ENCODE data around the gene PYGO1. TPM values are rescaled to one million over a fixed set of nuclear protein-coding genes. Genes with fewer than 3 reads are reported as not detected.

The PYGO1 gene
- polyA plus RNA-seq, 3 donors, result not detected

- TF ChIP-seq CTCF (IDR thresholded peaks at IDR 0.05), result no peak
- H2AFZ ChIP-seq (ENCODE audit: insufficient read depth, low read depth, low read length, poor library complexity, severe bottlenecking), result no peak overlapping the region
- WGBS (ENCODE audit: insufficient coverage), result 63% methylated on average over 4 of the region's 5 CpGs
- no peak overlapping the region for H3K4me3 ChIP-seq (replicated peaks in 1 of 3; ENCODE audit: low read depth in 2 of 3, low read length in 3 of 3)
- Mint-ChIP-seq H3K4me3 (no peak overlapping the region), H3K27ac (no peak overlapping the region), H3K9me3 (peaks cover 0 to 4% (median 0%) of the 10 kb centered on the region in 7 donors), H3K27me3 (ENCODE audit: low read depth in 3 of 3) (peaks cover 4 to 15% (median 14%) of the 10 kb centered on the region in 3 donors), H3K36me3 (no peaks in the 10 kb centered on the region), H3K4me1 (no peaks in the 10 kb centered on the region)
- no peaks in the 10 kb centered on the region for H3K4me1 ChIP-seq (ENCODE audit: control insufficient read depth in 1 of 2, insufficient read depth in 2 of 2, low read length in 2 of 2)
- H3K36me3 ChIP-seq (replicated peaks in 1 of 2; ENCODE audit: control insufficient read depth in 1 of 2, insufficient read depth in 2 of 2, low read length in 2 of 2), result no peaks in the 10 kb centered on the region
- no peak overlapping the region for H3K9ac ChIP-seq (ENCODE audit: insufficient read depth, low read length, poor library complexity, severe bottlenecking)
- H4K20me1 ChIP-seq (ENCODE audit: insufficient read depth, low read length), result no peaks in the 10 kb centered on the region
- H3K79me2 ChIP-seq (ENCODE audit: insufficient read depth, low read length), result no peaks in the 10 kb centered on the region
- H3K4me2 ChIP-seq (replicated peaks; ENCODE audit: extremely low read depth, low read length, poor library complexity, severe bottlenecking), result no peak overlapping the region
- H3K27ac ChIP-seq (ENCODE audit: low read depth in 1 of 2, low read length in 2 of 2), result no peak overlapping the region
- no peak for DNase-seq
- intact Hi-C loops (cut with micrococcal nuclease), result no loop called here
- no peaks in the 10 kb centered on the region for H3K9me3 ChIP-seq (replicated peaks in 1 of 2; ENCODE audit: control insufficient read depth in 1 of 2, insufficient read depth in 1 of 2, low read length in 2 of 2)
- H3K27me3 ChIP-seq (ENCODE audit: control insufficient read depth in 2 of 2, insufficient read depth in 2 of 2, low read length in 2 of 2), result peaks cover 0 to 2% of the 10 kb centered on the region in 2 donors
These were observed 41.4 kb downstream of the PYGO1 start for GRCh38 chr15:55546718-55547117.

GRCh38 chr15:55535436-55535835 lies 52.7 kb downstream of the PYGO1 start:
- H3K9me3 Mint-ChIP-seq, result no peaks in the 10 kb centered on the region
- Histone ChIP-seq H3K27ac (ENCODE audit: low read depth in 1 of 2, low read length in 2 of 2) (no peak overlapping the region), H3K4me2 (replicated peaks; ENCODE audit: extremely low read depth, low read length, poor library complexity, severe bottlenecking) (no peak overlapping the region), H3K4me1 (ENCODE audit: control insufficient read depth in 1 of 2, insufficient read depth in 2 of 2, low read length in 2 of 2) (no peaks in the 10 kb centered on the region), H4K20me1 (ENCODE audit: insufficient read depth, low read length) (no peaks in the 10 kb centered on the region), H3K9ac (ENCODE audit: insufficient read depth, low read length, poor library complexity, severe bottlenecking) (no peak overlapping the region), H3K79me2 (ENCODE audit: insufficient read depth, low read length) (no peaks in the 10 kb centered on the region), H3K36me3 (replicated peaks in 1 of 2; ENCODE audit: control insufficient read depth in 1 of 2, insufficient read depth in 2 of 2, low read length in 2 of 2) (no peaks in the 10 kb centered on the region), H3K4me3 (replicated peaks in 1 of 3; ENCODE audit: low read depth in 2 of 3, low read length in 3 of 3) (no peak overlapping the region), H3K27me3 (ENCODE audit: control insufficient read depth in 2 of 2, insufficient read depth in 2 of 2, low read length in 2 of 2) (no peaks in the 10 kb centered on the region), H2AFZ (ENCODE audit: insufficient read depth, low read depth, low read length, poor library complexity, severe bottlenecking) (no peak overlapping the region), H3K9me3 (replicated peaks in 1 of 2; ENCODE audit: control insufficient read depth in 1 of 2, insufficient read depth in 1 of 2, low read length in 2 of 2) (no peaks in the 10 kb centered on the region)
- H3K36me3 Mint-ChIP-seq, result no peaks in the 10 kb centered on the region
- DNase-seq, result no peak
- H3K4me1 Mint-ChIP-seq, result peaks cover 2% of the 10 kb centered on the region
- H3K27ac Mint-ChIP-seq, result no peak overlapping the region
- no peak for TF ChIP-seq CTCF (IDR thresholded peaks at IDR 0.05)
- H3K4me3 Mint-ChIP-seq, result no peak overlapping the region
- peaks cover 0 to 3% (median 3%) of the 10 kb centered on the region in 3 donors for H3K27me3 Mint-ChIP-seq (ENCODE audit: low read depth in 3 of 3)
- WGBS (ENCODE audit: insufficient coverage), result 76% methylated on average over 5 of the region's 6 CpGs
- intact Hi-C loops (cut with micrococcal nuclease), result no loop called here
